ENCODE data around the gene PDHX. TPM values are rescaled to one million over a fixed set of nuclear protein-coding genes. Genes with fewer than 3 reads are reported as not detected.

The PDHX gene
- total RNA-seq, 1 experiment from 2014 or later = 43.4 TPM

- TF ChIP-seq USF1 (CRISPR knock-in tag; IDR thresholded peaks at IDR 0.05) (no peak), HMGA2 (CRISPR knock-in tag; IDR thresholded peaks at IDR 0.05) (no peak), CBFB (CRISPR knock-in tag; IDR thresholded peaks at IDR 0.05; ENCODE audit: low read depth) (no peak), GABPB1 (CRISPR knock-in tag; IDR thresholded peaks at IDR 0.05) (no peak)
Observed at GRCh38 chr11:34909955-34910354, 6.5 kb upstream of the PDHX start (continued).

GRCh38 chr11:34910817-34911216 is 5.6 kb upstream of the PDHX start:
- Mint-ChIP-seq H3K9me3 (peaks cover 10% of the 10 kb centered on the region), H3K4me1 (peaks cover 9% of the 10 kb centered on the region), H3K4me3 (no peak overlapping the region), H3K27me3 (ENCODE audit: low read depth) (no peaks in the 10 kb centered on the region), H3K27ac (no peak overlapping the region), H3K36me3 (peaks cover 19% of the 10 kb centered on the region)
- ChIA-PET POLR2A (no interaction called here), CTCF (interaction anchor here (0.9 kb wide), 1 partner anchor 21 kb away, joined by 3 read pairs; no protein-coding TSS in a partner anchor)
- TF ChIP-seq ZNF423 (CRISPR knock-in tag; IDR thresholded peaks at IDR 0.05) = no peak
- no peak for TF ChIP-seq GRHL2 (CRISPR knock-in tag; IDR thresholded peaks at IDR 0.05; ENCODE audit: insufficient replicate concordance, severe bottlenecking)
- TF ChIP-seq USF2 (CRISPR knock-in tag; IDR thresholded peaks at IDR 0.05) = no peak
- no peak for TF ChIP-seq ETV6 (CRISPR knock-in tag; IDR thresholded peaks at IDR 0.05)
- no peak for TF ChIP-seq ZNF219 (CRISPR knock-in tag; IDR thresholded peaks at IDR 0.05; ENCODE audit: borderline replicate concordance)
- no peak for TF ChIP-seq NFE2L1 (CRISPR knock-in tag; IDR thresholded peaks at IDR 0.05)
- TF ChIP-seq ERG (CRISPR knock-in tag; IDR thresholded peaks at IDR 0.05) = no peak
- TF ChIP-seq TEAD4 (CRISPR knock-in tag; IDR thresholded peaks at IDR 0.05) = no peak
- no peak for TF ChIP-seq ZBTB43 (CRISPR knock-in tag; IDR thresholded peaks at IDR 0.05)
- TF ChIP-seq IRF1 (CRISPR knock-in tag; IDR thresholded peaks at IDR 0.05) = no peak
- TF ChIP-seq ATF6 (CRISPR knock-in tag; IDR thresholded peaks at IDR 0.05) = no peak
- DNase-seq (ENCODE audit: low spot score) (no peak), ATAC-seq (no peak)

GRCh38 chr11:34911676-34912075 is 4.7 kb upstream of the PDHX start:
- no peak overlapping the region for H3K27ac Mint-ChIP-seq
- no peak for DNase-seq (ENCODE audit: low spot score)
- ChIA-PET POLR2A (no interaction called here), CTCF (no interaction called here)
- no peak for ATAC-seq
- H3K9me3 Mint-ChIP-seq = peaks cover 10% of the 10 kb centered on the region
- H3K36me3 Mint-ChIP-seq = peaks cover 19% of the 10 kb centered on the region
- no peak overlapping the region for H3K4me3 Mint-ChIP-seq
- peaks cover 5% of the 10 kb centered on the region for H3K4me1 Mint-ChIP-seq
- H3K27me3 Mint-ChIP-seq (ENCODE audit: low read depth) = no peaks in the 10 kb centered on the region
- no peak for TF ChIP-seq ATF3 (CRISPR knock-in tag; conservative IDR thresholded peaks at IDR 0.05)
- no peak for TF ChIP-seq IRF2 (CRISPR knock-in tag; IDR thresholded peaks at IDR 0.05; ENCODE audit: borderline replicate concordance, low read depth)
- no peak for TF ChIP-seq ZBTB21 (CRISPR knock-in tag; IDR thresholded peaks at IDR 0.05; ENCODE audit: borderline replicate concordance)
- no peak for TF ChIP-seq AR (CRISPR knock-in tag; IDR thresholded peaks at IDR 0.05)
- no peak for TF ChIP-seq SMAD4 (CRISPR knock-in tag; IDR thresholded peaks at IDR 0.05)
- no peak for TF ChIP-seq ZNF317 (CRISPR knock-in tag; IDR thresholded peaks at IDR 0.05; ENCODE audit: borderline replicate concordance, low read depth)
- TF ChIP-seq MAX (CRISPR knock-in tag; IDR thresholded peaks at IDR 0.05) = no peak
- no peak for TF ChIP-seq GABPB1 (CRISPR knock-in tag; IDR thresholded peaks at IDR 0.05)
- TF ChIP-seq TP53 (CRISPR knock-in tag; IDR thresholded peaks at IDR 0.05) = no peak
- no peak for TF ChIP-seq GRHL2 (CRISPR knock-in tag; IDR thresholded peaks at IDR 0.05; ENCODE audit: insufficient replicate concordance, severe bottlenecking)
- no peak for TF ChIP-seq NR1H2 (CRISPR knock-in tag; IDR thresholded peaks at IDR 0.05)
- no peak for TF ChIP-seq NR2C2 (CRISPR knock-in tag; IDR thresholded peaks at IDR 0.05)
